HEK293 (cell line): ENCODE measurements around the gene RHPN2.

ENCODE experiments used
- REPIN1 ChIP-seq: fragments of 450-650 bp; formaldehyde crosslinking; IDR thresholded peaks from 2 replicates; pipeline ENCODE4 v1.5.1; 2017; ENCODE audit warnings: missing biosample characterization, missing genetic modification characterization, low read depth
- SP2 ChIP-seq: fragments of 450-650 bp; formaldehyde crosslinking; IDR thresholded peaks from 2 replicates; pipeline ENCODE4 v1.5.1; 2016; ENCODE audit warnings: missing biosample characterization, missing genetic modification characterization
- ZBTB21 ChIP-seq: fragments of 450-650 bp; formaldehyde crosslinking; IDR thresholded peaks from 2 replicates; pipeline ENCODE4 v1.5.1; 2017; ENCODE audit warnings: missing biosample characterization, missing genetic modification characterization
- ZNF280C ChIP-seq: fragments of 450-650 bp; formaldehyde crosslinking; IDR thresholded peaks from 2 replicates; pipeline ENCODE4 v1.5.1; 2016; ENCODE audit warnings: missing biosample characterization, missing genetic modification characterization
- ZNF707 ChIP-seq: fragments of 450-650 bp; formaldehyde crosslinking; IDR thresholded peaks from 2 replicates; pipeline ENCODE4 v1.5.1; 2016; ENCODE audit warnings: missing biosample characterization, missing genetic modification characterization
- ZNF776 ChIP-seq: fragments of 450-650 bp; formaldehyde crosslinking; IDR thresholded peaks from 2 replicates; pipeline ENCODE4 v1.5.0; 2017; ENCODE audit warnings: missing biosample characterization, missing genetic modification characterization, borderline replicate concordance
- TF ChIP-seq, protein P1 (sequence below): fragments of 450-650 bp; formaldehyde crosslinking; IDR thresholded peaks from 2 replicates; pipeline ENCODE4 v1.5.1; 2016; ENCODE audit warnings: missing biosample characterization, missing genetic modification characterization

- no peak for TF ChIP-seq ZNF280C
- no peak for TF ChIP-seq ZBTB21
- TF ChIP-seq REPIN1 (tag by site-specific recombination) = no peak
- no peak for TF ChIP-seq ZNF776 (tag by site-specific recombination)
- TF ChIP-seq, protein P1, sequence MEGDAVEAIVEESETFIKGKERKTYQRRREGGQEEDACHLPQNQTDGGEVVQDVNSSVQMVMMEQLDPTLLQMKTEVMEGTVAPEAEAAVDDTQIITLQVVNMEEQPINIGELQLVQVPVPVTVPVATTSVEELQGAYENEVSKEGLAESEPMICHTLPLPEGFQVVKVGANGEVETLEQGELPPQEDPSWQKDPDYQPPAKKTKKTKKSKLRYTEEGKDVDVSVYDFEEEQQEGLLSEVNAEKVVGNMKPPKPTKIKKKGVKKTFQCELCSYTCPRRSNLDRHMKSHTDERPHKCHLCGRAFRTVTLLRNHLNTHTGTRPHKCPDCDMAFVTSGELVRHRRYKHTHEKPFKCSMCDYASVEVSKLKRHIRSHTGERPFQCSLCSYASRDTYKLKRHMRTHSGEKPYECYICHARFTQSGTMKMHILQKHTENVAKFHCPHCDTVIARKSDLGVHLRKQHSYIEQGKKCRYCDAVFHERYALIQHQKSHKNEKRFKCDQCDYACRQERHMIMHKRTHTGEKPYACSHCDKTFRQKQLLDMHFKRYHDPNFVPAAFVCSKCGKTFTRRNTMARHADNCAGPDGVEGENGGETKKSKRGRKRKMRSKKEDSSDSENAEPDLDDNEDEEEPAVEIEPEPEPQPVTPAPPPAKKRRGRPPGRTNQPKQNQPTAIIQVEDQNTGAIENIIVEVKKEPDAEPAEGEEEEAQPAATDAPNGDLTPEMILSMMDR (tag by site-specific recombination) = no peak
- TF ChIP-seq ZNF707 (tag by site-specific recombination) = no peak
- TF ChIP-seq SP2 (tag by site-specific recombination) = no peak
These were observed 24.3 kb upstream of the RHPN2 start for GRCh38 chr19:33089010-33089409.
